Adipocyte (in vitro differentiated cells): ENCODE results near the gene NEK6.

Source experiments
- DNase-seq: peaks from one replicate; pipeline ENCODE4 v3.0.0-alpha.2; 2015; ENCODE audit warnings: low read depth
- H3K27me3 ChIP-seq: replicated peaks from 2 replicates; pipeline ENCODE4 v1.7.0; 2013; ENCODE audit warnings: mild to moderate bottlenecking, low read length, moderate library complexity; ENCODE audit not compliant: control insufficient read depth, insufficient read depth
- H3K36me3 ChIP-seq: 2 replicates; pipeline ENCODE4 v1.7.0; 2013; ENCODE audit warnings: low read length, mild to moderate bottlenecking, moderate library complexity; ENCODE audit not compliant: control insufficient read depth, insufficient read depth, severe bottlenecking
- H3K4me1 ChIP-seq: 2 replicates; pipeline ENCODE4 v1.7.0; 2013; ENCODE audit warnings: mild to moderate bottlenecking, low read length, moderate library complexity; ENCODE audit not compliant: control insufficient read depth, insufficient read depth
- H3K4me3 ChIP-seq: 2 replicates; pipeline ENCODE4 v1.7.0; 2013; ENCODE audit warnings: mild to moderate bottlenecking, low read length, moderate library complexity
- H3K9ac ChIP-seq: 2 replicates; pipeline ENCODE4 v1.7.0; 2013; ENCODE audit warnings: mild to moderate bottlenecking, low read length, moderate library complexity
- H3K9me3 ChIP-seq: 2 replicates; pipeline ENCODE4 v1.7.0; 2013; ENCODE audit warnings: mild to moderate bottlenecking, low read length, moderate library complexity; ENCODE audit not compliant: control insufficient read depth

The NEK6 gene

GRCh38 chr9:124257844-124258606 lies at the start of gene NEK6:
NEK6 (plus strand) TSS chr9:124257949; CDS start chr9:124301965, 44,016 bp downstream.
- Histone ChIP-seq H3K36me3 (peaks cover 3% of the 10 kb centered on the region), H3K9me3 (no peaks in the 10 kb centered on the region), H3K9ac (peak within 1 kb of the TSS; percentile 100), H3K27me3 (no peaks in the 10 kb centered on the region), H3K4me3 (peak within 1 kb of the TSS; percentile 94), H3K4me1 (peaks cover 47% of the 10 kb centered on the region)
- peak; percentile 75 for DNase-seq

DNA sequence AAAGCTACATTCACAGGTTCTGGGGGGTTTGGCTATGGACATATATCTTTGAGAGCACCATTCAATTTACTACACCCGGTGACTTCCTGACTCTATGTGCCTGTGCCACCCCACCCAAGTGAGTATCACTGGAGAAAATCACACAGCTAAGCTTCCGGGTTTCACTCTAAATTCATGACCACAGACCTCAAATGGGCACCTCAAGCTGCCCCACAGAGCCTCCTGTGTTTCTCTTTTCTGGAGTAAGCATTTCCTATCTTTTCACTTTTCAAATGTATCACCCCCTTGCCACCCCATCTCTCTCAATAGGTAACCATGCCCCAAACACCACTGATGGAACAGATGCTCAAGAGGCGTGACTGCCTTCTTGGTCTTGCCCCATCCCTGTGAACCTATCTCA lies 49.2 kb upstream of the NEK6 start:
- Histone ChIP-seq H3K9ac (no peak overlapping the region), H3K4me1 (peaks cover 17% of the 10 kb centered on the region), H3K9me3 (no peaks in the 10 kb centered on the region), H3K4me3 (no peak overlapping the region), H3K27me3 (peaks cover 5% of the 10 kb centered on the region), H3K36me3 (no peaks in the 10 kb centered on the region)
- DNase-seq, result no peak

- Histone ChIP-seq H3K4me3 (no peak overlapping the region), H3K9ac (no peak overlapping the region), H3K27me3 (peaks cover 5% of the 10 kb centered on the region), H3K36me3 (no peaks in the 10 kb centered on the region), H3K4me1 (peaks cover 17% of the 10 kb centered on the region), H3K9me3 (no peaks in the 10 kb centered on the region)
- no peak for DNase-seq
Measured at GRCh38 chr9:124209279-124209678, 48.5 kb upstream of the NEK6 start.

DNA sequence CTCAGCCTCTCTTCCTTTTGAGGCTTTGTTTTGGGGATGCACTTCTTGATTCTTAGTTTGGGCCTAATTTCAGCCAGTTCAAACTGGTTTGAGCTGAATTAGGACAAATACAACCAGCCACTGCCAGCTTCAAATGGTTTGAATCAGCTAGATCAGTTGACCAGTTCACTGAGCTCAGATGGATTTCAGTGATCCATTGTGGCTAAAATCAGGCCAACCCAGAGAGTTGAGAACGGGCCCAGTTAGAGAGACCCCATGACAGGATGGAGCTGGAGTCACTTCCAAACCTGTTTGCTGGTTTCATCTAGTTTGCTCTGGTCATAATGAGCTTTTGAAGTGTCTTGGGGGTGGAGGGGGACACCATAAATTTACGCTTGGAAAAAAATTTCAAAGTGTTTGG lies 48.0 kb upstream of the NEK6 start:
- Histone ChIP-seq H3K9ac (no peak overlapping the region), H3K36me3 (no peaks in the 10 kb centered on the region), H3K4me1 (peaks cover 17% of the 10 kb centered on the region), H3K9me3 (no peaks in the 10 kb centered on the region), H3K4me3 (no peak overlapping the region), H3K27me3 (peaks cover 5% of the 10 kb centered on the region)
- DNase-seq, result no peak

- H3K4me3 ChIP-seq, result no peak overlapping the region
- no peaks in the 10 kb centered on the region for H3K9me3 ChIP-seq
- no peak overlapping the region for H3K9ac ChIP-seq
- DNase-seq, result no peak
- no peaks in the 10 kb centered on the region for H3K27me3 ChIP-seq
- peaks cover 17% of the 10 kb centered on the region for H3K4me1 ChIP-seq
- no peaks in the 10 kb centered on the region for H3K36me3 ChIP-seq
Measured at GRCh38 chr9:124210697-124211096, 47.1 kb upstream of the NEK6 start.

DNA sequence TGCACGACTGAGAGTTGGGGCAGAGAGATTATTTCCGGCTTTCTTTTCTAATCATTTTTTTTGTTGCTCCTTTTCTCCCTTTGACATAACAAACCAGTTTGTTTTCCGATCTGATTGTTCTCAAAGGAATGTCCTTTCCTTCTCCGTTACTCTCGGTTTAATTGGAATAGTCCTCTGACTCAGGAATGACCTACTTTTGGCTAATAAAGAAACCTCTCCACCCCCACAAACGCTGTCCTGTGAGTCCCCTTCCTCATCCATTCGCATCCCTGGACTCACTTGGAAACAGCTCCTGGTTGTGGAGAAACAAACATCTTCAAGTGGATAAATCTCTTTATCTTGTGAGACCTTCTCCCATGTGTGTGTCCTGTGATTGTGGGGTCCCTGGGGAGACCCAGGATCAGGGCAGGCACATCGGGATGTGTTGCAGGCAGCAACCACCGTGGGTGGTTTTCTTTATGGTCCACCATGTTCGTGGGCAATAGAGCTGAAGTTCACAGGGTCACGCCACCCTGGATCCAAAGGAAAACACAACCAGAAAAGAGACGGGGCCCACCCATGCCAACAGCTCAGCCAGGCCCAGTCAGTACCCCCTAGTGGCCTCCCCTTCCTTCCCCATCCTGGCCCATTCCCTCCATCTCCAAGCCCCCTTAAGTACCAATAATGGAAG lies 45.2 kb upstream of the NEK6 start:
- peaks cover 20% of the 10 kb centered on the region for H3K4me1 ChIP-seq
- H3K36me3 ChIP-seq, result no peaks in the 10 kb centered on the region
- H3K9me3 ChIP-seq, result no peaks in the 10 kb centered on the region
- DNase-seq, result peak; percentile 66
- H3K9ac ChIP-seq, result peak overlapping the region; percentile 73
- peak overlapping the region; percentile 25 for H3K4me3 ChIP-seq
- no peaks in the 10 kb centered on the region for H3K27me3 ChIP-seq

- Histone ChIP-seq H3K4me1 (peaks cover 24% of the 10 kb centered on the region), H3K27me3 (no peaks in the 10 kb centered on the region), H3K9ac (no peak overlapping the region), H3K36me3 (no peaks in the 10 kb centered on the region), H3K9me3 (no peaks in the 10 kb centered on the region), H3K4me3 (no peak overlapping the region)
- DNase-seq, result no peak
Measured at GRCh38 chr9:124213396-124213795, 44.4 kb upstream of the NEK6 start.

DNA sequence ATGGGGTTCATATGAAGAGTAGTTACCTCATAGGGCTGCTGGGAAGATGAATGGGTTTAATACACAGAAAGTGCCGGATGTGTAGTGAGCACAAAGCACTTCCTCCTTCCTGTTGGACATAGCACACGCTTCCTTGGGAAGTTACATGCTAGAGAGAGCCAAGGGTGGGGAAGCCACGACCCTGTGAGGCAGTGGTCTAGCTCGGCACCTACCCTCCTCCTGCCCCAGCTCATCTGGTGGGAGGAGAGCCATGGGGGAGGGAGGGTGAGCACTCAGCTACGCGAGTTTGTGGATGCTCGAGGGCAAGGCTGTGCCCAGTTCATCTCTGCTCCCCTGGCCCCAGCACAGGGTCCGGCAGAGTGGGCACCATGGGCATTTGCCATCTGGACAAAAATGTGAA lies 43.6 kb upstream of the NEK6 start:
- Histone ChIP-seq H3K36me3 (no peaks in the 10 kb centered on the region), H3K4me3 (no peak overlapping the region)
- no peak for DNase-seq

GRCh38 chr9:124214596-124215367 lies 43.0 kb upstream of the NEK6 start:
- Histone ChIP-seq H3K4me3 (no peak overlapping the region), H3K4me1 (peaks cover 31% of the 10 kb centered on the region), H3K9ac (no peak overlapping the region), H3K27me3 (no peaks in the 10 kb centered on the region), H3K9me3 (no peaks in the 10 kb centered on the region), H3K36me3 (no peaks in the 10 kb centered on the region)
- DNase-seq, result no peak

More for the DNA sequence above, 43.6 kb upstream of the NEK6 start:
- no peak overlapping the region for H3K9ac ChIP-seq
- H3K27me3 ChIP-seq, result no peaks in the 10 kb centered on the region
- H3K4me1 ChIP-seq, result peaks cover 31% of the 10 kb centered on the region
- H3K9me3 ChIP-seq, result no peaks in the 10 kb centered on the region

DNA sequence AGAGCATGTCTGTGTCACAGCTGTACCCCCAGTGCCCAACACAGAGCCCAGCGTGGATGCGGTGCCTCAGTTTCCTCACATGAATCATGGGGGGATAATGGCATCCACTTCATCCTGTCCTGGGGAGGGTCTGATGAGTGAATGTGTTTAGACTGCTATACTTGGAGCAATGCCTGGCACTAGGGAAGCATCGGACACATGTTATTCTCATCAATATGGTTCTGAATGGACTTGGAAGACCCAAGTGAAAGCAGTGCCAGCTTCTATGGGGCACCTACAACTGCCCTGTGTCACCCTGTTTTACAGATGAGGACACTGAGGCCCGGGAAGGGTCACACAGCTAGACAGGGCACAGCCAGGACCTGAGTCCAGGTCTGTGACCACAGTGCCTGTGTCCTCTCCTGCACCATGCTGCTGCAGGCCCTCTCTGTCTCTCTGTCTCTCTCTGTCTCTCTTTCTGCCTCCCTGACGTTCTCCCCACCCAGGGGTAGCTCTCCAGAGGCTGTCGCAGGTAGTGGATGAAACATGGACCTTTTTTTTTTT lies 42.3 kb upstream of the NEK6 start:
- H3K36me3 ChIP-seq, result no peaks in the 10 kb centered on the region
- H3K4me3 ChIP-seq, result no peak overlapping the region
- H3K9ac ChIP-seq, result no peak overlapping the region
- H3K27me3 ChIP-seq, result no peaks in the 10 kb centered on the region
- no peak for DNase-seq
- no peaks in the 10 kb centered on the region for H3K9me3 ChIP-seq
- peaks cover 33% of the 10 kb centered on the region for H3K4me1 ChIP-seq

DNA sequence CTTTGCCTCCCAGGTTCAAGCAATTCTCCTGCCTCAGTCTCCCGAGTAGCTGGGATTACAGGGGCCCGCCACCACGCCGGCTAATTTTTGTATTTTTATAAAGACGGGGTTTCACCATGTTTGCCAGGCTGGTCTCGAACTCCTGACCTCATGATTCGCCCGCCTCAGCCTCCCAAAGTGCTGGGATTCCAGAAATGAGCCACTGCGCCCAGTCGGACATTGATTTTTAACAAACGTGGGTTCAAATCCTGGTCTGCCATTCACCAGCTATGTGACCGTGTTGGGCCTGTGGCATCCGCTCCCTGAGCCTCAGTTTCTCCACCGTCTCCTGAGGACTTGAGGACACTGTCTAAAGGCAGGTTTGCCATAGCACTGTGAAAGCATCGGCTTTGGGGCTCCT lies 41.8 kb upstream of the NEK6 start:
- no peaks in the 10 kb centered on the region for H3K36me3 ChIP-seq
- H3K4me1 ChIP-seq, result peaks cover 38% of the 10 kb centered on the region
- no peaks in the 10 kb centered on the region for H3K27me3 ChIP-seq
- no peak for DNase-seq
- no peak overlapping the region for H3K4me3 ChIP-seq
- no peak overlapping the region for H3K9ac ChIP-seq
- H3K9me3 ChIP-seq, result no peaks in the 10 kb centered on the region
